ENCODE results near the gene CARHSP1.
"Not testable (repeated sequence)": the region's sequence is repeated elsewhere in the genome, so short reads cannot be mapped to it uniquely, and the experiment has no call there.

Gene CARHSP1

DNA sequence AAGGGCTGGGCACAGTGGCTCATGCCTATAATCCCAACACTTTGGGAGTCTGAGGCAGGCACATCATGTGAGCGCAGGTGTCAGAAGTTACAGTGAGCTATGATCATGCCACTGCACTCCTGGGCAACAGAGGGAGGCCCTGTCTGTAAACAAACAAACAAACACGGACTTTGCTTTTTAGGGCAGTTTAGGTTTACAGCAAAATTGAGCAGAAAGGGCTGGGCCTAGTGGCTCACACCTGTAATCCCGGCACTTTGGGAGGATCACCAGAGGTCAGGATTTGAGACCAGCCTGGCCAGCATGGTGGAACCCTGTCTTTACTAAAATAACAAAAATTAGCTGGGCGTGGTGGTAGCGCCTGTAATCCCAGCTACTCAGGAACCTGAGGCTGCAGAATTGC lies 3.3 kb upstream of the CARHSP1 start:
- DNase-seq (ENCODE audit: low read depth, low spot score), result no peak

DNA sequence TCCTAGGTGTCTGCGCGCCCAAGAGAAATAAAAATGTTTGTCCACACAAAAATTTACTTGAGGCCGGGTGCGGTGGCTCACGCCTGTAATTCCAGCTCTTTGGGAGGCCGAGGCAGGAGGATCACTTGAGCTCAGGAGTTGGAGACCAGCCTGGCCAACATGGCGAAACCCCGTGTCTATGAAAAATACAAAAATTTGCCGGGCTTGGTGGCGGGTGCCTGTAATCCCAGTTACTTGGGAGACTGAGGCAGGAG lies 1.1 kb upstream of the CARHSP1 start:
- not testable (repeated sequence) for DNase-seq (ENCODE audit: low read depth, low spot score)

DNA sequence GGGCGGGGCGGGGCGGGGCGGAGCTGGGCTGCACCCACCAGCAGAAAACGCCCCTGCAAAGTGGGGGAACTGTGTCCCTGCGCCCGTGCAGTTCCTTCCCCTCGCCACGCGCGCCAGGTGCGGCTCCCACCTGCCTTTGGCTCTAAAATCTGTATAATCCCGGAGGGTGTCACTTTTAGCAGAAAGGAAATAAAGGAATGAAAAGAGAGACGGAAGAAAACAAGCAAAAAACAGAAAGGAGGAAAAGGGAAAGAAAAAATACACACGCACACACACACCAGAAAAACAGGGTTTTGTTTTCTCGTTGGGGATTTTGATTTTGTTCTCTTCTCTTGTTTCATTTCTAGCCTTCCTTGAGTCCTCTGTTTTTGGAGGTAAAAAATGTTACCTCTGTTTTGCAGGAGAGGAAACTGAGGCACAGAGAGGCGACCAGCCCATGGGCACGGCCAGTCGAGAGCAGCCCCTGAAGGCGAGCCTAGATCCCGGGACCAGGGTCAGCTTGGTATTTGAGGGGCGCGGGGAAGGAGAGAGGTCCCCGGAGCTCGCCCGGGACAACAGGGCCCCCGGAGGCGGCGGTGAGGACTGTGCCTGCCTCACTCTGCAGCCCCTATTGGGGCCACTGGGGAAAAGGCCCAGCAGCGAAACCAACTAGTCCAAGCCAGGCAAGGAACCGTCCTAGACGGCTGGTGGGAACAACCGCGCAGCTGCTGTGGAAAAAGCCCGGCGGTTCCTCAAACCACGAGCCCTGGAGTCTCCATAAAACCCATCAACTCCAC lies 594 bp upstream of the CARHSP1 start:
- DNase-seq (ENCODE audit: low read depth, low spot score), result peak; percentile 69

DNA sequence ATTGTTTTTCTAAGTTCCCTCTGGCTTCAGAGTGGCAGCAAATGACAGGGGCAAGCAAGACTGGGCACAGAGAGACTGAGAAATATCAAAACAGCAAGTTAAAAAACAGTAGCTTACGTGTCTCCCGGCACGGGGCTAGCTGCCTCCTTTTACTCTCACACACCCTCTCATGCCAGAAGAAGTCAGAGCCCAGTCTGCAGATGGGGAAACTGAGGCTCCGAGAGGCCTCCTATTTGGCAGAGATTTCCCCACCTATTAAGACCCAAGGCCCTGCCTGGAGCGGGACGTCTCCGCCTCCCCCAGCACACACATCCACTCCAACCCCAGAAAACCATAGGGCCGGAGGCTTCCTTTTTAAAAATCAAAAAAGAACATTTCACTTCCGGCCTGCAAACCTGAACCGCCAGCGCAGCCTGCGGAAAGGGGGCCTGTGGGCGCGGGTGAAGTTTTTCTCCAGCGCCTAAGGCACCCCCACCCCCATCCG lies 832 bp downstream of the CARHSP1 start:
- no peak for DNase-seq (ENCODE audit: low read depth, low spot score)

DNA sequence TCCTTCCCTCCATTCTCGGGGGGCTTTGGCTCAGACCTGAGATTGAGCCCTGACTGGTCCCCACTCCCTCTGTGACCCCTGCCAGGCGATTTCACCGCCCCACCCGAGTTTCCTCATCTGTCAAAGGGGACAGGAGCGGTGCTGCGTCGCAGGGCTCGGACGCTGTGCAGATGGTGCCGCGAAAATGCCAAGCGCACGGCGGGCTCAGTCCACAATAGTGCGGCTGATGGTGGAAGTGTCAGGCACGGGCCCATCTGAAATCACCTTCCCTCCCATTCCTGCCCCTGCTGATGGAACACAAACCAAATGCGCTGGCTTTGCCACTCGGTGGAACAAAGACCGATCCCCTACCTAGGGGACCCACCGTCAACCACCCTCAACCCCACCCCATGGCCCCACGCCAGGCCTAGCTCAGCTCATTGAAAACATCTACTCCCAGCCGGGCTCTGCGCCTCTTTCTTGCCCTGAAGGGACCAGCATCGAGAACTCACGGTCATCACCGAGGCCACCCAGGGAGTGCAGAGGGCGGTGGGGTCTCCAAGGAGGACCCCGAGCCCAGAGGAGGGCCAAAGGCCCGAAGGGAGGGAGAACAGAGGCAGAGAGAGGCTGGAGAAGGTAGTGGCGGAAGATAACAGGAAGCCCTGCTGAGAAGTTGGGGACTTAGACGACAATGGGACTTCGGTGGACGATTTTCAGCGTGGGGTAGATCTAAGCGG lies 1.4 kb downstream of the CARHSP1 start:
- DNase-seq (ENCODE audit: low read depth, low spot score), result peak; percentile 56

DNA sequence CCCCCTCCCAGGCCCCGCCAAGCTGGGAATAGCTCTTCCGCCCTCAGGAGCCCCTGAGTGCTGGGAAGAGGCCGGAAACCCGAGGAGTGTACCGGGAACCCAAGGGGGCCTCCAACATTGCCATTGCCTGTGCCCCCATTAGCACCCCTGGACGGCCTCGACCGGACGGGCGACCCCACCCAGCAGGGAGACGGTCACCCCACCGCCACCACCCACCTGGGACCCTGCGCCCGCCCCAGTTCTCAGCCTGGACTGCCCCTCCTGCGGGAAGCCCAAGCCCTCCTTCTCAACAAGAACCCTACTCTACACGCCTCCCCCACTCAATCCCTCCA lies 2.0 kb downstream of the CARHSP1 start:
- DNase-seq (ENCODE audit: low read depth, low spot score), result no peak

DNA sequence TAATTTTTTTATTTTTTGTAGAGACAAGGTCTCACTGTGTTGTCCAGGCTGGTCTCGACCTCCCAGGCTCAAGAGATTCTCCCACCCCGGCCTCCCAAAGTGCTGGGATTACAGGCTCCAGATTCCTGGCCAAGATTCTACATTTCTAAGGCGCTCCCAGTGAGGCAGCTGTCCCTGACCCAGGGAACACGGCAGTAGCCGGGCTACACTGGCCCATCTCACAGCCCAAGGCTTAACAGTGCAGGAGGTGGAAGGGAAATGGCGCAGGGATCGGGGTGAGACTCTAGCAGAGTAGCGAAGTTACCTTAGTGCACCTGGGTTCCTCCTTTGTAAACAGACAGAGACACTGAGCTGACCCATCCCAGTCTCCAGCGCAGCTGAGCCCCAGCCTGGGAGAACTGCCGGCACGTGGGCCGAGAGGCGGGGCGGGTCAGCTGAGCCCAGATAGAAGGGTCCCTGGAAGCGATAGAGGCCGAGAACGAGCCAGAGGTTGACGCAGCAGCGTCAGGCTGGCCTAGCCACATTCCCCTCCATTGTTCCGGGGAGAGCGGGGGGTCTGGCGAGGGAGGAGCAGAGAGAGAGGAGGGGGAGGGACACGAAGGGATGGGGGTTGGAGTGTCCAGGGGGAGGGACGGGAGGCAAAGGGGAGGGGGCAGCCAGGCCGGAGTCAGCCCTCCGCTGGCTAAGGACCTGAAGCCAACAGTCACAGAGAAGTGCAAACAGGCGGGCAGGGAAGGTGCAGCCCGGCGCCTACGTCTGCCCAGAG lies 2.5 kb downstream of the CARHSP1 start:
- DNase-seq (ENCODE audit: low read depth, low spot score), result peak; percentile 97

DNA sequence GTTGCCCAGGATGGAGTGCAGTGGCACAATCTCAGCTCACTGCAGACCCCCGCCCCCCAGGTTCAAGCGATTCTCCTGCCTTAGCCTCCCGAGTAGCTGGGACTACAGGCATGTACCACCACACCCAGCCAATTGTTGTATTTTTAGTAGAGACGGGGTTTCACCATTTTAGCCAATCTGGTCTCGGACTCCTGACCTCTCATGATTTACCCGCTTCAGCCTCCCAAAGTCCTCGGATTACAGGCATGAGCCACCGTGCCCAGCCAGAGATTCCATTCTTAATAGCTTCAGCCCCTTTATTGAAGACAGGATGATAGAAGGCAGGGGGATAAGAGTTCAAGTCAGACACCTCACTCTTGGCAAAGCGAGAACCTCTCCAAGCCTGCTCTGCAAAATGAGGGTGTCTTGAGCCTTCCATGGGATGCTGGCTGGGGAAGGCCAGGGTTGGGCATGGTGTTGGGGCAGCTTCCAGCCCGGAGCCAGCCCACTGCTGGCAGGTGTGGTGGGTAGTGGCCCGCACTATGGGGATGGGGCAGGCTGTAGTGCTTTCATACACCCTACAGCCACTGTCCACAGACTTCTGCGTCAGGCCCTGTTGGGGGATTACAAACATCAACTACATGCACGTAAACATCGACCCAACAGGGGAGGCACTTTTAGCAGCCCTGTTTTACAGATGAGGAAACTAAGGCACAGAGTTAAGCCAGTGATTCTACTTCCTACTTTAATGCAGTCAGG lies 3.5 kb downstream of the CARHSP1 start:
- DNase-seq (ENCODE audit: low read depth, low spot score), result no peak

DNA sequence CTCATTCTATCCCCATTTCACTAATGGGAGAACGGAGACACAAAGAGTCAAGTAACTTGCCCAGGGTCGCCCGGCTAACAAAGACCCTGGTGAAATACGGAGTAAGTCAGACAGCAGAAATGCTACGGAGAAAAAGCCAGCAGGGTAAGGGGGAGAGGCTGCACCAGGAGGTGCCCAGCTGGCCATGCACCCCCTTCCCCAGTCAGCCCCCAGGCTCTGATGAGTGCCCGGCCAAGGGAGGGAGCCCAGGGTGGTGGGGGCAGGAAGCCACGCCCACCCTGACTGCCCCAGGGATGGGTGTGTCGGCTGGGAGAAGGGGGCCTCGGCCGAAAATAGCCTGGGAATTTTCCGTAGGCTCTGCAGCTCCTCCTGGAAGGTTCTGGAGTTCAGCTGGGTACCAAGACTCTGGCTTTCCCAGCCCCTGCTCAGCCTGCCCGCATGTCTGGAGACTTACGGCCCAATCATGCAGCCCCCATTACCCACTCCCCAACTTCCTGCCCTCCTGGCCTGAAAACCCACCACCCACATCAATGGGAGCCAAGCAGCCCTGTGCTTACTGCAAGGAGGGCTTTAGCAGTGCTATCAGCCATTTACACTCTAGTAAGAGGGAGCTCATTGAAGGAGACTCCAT lies 4.2 kb downstream of the CARHSP1 start:
- DNase-seq (ENCODE audit: low read depth, low spot score), result peak; percentile 82

DNA sequence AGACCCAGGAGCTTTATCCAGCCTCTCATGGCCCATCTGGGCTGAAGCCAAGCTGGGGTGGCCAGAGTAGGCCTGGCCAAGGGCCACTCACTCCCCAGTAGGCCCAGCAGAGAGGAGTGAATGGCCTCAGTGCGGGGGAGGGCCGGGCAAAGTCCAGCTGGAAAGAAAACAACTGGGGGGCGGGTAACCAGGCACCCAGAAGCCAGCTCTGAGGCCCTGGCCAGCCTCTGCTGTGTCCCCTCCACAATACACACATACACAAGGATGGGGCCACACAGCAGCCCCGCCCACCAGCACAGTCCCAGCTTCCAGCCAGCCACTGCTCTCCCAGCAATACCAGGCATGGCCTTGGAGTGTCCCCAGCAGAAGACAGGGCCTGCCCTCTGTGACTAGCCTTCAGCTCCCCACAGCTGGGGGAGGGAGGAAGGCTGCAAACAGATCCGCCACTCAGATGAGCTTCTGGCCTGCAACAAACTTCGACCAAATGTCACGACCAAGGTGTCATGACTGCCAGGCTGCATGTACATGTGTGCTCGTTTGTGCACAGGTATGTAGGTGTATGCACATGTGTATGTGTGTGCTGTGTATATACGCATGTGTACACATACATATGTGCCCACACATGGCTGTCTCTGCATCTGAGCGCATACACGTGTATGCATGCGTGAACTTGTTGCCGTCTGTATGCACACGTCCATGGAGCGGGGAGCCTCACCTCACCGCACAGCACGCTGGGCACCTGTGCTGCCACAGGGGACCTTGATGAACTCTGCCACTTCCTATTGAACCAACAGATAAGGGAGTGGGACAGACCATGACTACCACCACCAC lies 5.0 kb downstream of the CARHSP1 start:
- peak; percentile 67 for DNase-seq (ENCODE audit: low read depth, low spot score)

DNA sequence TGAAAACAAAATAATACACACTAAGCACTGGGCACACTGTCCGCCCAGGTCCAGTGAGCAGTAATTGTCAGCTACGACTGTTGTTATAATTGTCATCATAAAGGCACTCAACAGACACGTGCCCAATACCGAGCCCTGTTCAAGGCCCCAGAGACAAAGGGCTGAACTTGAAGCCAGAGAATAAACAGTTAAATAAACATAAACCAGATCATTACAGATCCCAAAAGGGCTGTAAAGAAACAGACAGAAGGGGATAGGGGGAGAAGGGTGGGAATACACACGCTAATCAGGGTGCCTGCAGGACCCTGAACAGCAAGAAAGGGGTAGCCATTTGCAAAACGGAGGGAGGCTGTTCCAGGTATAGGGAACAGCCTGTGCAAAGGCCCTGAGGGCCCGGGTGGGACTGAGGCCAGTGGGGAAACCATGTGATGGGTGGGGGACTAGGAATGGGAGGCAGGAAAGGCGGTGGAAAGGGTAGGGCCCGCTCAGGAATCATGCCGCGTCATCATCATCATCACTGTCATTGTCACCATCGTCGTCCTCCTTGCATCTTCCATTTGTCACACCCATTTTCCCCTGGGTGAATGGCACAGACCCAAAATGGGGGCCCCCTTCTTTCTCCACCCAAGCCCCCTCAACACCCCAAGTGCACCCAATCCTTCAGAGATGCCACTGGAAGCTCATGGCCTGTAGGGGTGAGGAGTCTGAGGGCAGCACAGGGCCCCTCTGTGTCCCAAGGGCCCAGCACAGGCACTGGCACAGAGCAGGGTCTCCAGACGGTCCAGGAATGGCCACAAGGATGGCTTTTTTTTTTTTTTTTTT lies 6.3 kb downstream of the CARHSP1 start:
- no peak for DNase-seq (ENCODE audit: low read depth, low spot score)

DNA sequence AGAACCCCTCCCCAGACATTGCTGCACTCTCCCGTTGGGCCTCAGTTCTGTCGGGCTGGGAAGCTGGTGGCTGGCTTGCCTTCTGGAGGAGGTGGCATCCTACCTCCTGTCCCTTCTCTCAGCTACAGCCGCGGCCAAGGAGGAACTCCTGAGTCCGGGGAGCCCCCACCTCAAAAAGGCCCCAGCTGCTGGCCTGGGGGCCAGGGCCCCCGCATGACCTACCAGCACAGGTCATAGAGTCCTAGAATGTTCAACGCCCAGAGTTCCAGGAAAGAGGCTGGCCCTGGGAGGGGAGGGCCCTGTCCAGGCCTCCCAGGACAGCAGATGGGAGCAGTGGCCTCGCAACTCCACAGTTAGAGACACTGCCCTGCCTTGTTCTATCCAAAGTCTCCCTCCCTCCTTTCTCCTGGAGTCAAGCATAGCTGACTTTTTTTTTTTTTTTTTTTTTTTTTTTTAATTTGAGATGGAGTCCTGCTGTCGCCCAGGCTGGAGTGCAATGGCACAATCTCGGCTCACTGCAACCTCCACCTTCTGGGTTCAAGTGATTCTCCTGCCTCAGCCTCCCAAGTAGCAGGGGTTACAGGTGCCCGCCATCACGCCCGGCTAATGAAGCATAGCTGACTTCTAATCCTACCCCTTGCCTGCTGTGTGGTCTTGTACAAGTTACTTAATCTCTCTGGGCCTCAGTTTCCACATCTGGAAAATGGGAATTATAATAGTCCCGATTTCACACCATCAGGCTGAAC lies 7.1 kb downstream of the CARHSP1 start:
- no peak for DNase-seq (ENCODE audit: low read depth, low spot score)

DNA sequence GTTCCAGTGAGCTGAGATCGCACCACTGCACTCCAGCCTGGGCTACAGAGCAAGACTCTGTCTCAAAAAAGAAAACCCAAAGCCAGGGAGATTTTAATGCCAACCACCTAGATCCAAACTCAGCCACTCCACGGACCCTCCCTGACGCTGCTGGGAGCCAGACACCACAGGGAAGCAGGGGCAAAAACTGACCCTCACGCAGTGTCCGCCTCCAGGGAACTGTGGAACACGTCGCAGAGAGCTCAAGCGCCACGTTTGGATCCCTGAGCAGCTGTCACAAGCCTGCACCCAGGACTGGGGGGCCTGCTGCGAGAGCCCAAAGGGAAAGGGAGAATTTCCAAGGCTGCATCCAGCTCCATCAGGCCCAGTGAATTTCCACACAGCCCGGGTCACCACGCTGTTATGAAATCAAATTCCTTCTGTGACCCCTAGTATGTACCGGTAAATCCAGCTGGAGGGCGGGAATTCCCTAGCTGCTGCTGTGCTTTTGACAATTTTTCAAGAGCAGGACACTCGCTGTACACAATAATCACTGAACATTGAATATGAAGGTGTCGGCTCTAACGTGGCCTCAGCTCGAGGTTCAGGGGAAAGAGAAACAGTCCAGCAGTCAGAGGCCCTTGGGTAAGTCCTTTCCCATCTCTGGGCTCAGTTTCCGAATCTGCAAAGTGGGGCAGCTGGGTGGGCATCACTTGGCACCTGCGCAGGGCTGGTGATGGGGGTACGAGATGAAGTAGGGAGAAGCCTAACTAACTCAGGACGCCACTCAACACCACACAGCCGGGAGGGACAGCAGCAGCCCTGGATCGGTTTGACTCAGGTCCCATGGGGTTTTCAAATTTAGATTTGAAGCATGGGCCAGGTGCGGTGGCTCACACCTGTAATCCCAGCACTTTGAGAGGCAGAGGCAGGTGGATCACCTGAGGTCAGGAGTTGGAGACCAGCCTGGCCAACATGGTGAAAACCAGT lies 8.6 kb downstream of the CARHSP1 start:
- no peak for DNase-seq (ENCODE audit: low read depth, low spot score)

DNA sequence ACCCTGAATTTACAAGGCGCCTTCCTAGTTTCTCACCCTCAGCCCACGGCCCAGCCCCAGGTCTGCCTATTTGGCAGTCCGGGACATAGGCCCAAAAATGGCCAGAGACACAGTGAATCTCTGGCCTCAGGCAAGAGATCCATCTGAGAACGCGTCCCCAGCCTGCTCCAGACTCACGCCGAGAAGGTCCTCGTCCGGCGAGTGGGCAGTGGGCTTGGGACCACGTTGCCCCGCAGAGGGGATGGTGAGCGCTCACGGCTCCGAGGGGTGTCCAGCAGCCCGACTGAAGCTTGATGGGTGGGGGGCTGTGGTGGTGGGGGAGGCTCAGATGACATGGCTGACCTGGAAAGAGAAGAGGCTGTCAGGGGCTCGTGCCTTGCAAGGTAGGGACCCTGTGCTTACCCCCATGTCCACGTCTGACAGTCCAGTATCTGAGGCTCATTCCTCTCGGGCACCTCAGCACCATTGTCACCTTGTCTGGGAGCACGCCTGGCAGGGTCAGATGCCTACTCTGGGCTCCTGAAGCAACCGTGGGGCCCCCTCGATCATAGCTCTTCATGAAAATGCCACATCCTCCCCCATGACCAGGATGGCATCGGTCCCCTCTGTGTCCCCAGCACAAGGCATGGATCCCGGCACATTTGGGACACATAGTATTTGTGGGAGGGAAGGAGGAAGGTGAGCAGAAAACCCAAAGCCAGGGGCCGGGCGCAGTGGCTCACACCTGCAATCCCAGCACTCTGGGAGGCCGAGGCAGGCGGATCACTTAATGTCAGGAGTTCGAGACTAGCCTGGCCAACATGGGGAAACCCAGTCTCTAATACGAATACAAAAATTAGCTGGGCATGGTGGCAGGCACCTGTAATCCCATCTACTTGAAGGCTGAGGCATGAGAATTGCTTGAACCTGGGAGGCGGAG lies 9.6 kb downstream of the CARHSP1 start:
- no peak for DNase-seq (ENCODE audit: low read depth, low spot score)

DNA sequence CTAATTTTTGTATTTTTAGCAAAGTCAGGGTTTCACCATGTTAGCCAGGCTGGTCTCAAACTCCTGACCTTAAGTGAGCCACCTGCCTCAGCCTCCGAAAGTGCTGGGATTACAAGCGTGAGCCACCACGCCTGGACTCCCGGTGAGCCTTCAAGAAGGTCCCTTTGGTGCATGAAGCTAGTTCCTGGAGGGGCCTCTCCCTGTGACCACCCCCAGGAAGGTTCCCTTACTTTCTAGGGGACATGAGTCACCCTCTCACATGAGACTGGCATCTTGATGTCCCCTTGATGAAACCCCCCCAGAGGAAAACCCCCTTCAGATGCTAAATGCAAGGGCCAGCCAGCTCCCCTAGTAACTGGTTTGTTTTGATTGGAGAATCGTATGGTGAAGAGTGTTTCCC lies 12.8 kb downstream of the CARHSP1 start:
- DNase-seq (ENCODE audit: low read depth, low spot score), result no peak

DNA sequence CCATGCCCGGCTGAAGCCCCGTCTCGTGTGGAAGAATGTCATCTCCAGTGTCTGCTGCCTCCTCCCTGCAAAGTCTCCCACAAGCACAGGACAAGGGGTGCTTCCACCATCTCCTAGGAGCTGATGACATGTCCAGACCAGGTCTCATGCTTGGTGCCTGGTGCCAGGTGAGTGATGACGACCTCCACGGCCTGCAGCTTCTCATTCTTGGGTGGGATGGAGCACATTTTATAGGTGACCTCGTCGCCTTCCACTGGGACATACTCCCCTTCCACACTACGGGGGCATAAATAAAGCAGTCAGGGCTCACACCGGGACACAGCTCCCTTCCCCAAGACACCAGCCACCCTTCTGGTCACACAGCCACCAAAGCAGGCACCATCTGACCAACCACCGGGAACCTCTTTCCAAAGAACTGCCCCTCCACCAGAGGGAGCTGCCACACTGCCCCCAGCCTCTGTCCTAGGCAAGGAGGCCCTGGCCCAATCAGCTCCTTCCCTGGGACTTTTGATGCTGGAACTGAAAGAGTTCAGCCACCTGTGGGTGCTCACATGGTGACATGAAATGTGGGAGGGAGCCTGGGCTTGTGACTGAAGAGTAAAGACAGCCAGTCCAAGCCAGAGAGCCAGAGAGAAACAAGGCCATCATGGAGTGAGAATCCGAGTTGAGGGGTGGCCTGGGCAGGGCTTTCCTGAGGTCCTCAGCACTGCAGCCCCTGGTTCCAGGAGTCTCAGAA lies 13.6 kb downstream of the CARHSP1 start:
- no peak for DNase-seq (ENCODE audit: low read depth, low spot score)
